Occipital lobe (tissue), 2 donors: Measurements from ENCODE around the gene RER1. TPM values are rescaled to one million over a fixed set of nuclear protein-coding genes. Genes with fewer than 3 reads are reported as not detected.
A peak's percentile ranks its signal among the peaks of the same experiment; 100 is the strongest.

Source experiments
- DNase-seq: peaks from one replicate; lab custom pipeline; 2025; lab: John Stamatoyannopoulos, UW
- total RNA-seq: library from RNA; depleted of rRNA; stranded (reverse); fragments of >200 nt; gene quantifications from one replicate; pipeline ENCODE4 v1.2.3, GENCODE V29; 2014

The RER1 gene
- total RNA-seq, 1 donor from 2014 or later, result 34.5 TPM

DNA sequence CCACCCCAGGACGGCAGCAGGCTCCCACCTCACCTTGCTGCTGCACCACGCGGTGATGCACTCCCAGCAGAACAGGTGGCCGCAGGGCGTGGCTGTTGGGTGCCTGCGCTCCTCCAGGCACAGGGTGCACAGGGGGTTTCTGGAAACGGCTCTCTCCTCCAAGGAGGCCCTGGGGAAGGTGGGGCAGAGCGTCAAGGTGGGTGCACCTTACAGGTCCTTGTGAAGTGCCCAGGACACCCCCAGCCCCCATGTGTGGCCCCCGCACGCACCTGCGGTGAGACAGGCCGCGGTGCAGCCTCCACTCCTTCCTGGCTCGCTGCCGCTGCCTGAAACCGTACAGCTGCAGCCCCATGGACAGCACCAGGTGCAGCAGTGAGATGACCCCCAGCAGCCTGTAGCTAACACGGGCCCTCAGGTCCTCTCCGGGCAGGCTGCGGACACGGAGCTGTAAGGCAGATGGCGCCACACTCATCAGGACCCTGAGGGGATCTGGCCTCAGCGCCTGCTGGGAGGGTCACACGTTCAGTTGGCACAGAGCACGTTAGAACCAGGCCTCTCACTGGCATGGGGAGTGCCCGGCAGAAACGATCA lies 14.9 kb downstream of the RER1 start:
- no peak for DNase-seq

DNA sequence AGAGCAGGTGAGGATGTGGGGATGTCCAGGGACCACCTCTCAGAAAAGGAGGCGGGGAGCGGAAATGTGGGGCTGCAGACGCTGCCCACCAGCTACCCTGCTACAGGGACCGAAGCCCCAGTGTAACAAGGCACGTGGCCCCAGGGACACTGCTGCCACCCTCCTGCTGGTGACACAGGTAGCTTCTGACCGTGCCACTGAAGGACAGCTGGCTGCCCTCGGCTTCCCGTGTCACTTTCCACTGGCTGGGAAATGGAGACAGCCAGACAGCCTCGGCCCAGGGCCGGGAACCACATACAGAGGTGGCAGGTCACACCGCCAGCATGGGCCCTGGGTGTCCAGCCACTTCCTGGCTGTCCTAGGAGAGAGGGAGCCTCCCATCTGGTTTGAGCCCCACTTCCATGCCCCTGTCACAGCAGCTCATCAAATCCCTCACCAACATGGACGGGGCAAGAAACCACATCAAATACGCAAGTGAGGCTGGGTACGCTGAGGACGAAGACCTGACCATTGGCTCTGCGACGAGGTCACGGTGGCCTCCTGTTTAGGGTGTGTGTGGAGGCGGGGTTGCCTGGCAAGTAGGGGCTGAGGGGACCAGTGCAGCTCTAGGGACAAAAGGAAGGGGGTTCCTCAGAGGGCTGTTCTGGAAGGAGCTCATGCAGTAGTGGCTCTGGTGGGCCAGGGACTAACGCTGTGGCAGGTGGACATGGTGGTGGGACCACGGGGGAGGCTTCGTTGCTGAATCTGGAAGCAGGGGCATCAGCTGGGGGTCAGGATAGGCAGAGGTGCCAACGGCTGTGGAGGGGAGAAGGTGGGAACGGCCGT lies 15.7 kb downstream of the RER1 start:
- no peak for DNase-seq

DNA sequence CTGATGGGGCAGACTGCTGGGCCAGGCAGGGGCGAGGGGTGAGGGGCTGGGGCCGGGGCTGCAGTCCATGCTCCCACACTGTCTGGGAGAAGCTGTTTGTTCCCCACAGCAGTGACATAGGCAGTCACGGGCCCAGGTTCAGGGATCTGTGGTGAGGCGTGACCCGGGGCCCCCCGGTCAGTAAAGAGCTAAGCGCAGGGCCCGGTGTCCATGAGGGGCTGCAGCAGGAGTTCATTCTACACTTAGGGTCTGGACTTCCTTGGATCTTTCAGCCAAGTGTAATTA lies 16.3 kb downstream of the RER1 start:
- no peak for DNase-seq

DNA sequence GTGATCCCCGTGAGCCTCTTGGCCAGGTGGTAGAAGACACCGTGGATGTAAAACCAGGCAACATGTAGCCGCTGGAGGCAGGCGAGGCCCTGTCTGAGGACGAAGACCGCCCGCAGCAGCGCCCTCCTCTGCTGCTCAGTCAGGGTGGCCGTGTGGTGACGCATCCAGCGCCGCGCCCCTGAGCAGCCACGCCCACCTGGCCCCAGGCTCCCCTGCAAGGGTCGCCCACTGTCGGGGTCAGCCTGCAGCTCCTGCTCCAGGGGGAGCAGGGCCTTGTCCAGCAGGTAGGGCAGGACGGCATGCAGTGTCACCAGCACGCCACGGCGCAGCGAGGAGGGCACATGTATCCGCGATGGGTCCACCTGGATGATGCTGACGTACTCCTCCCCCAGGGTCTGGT lies 16.8 kb downstream of the RER1 start:
- no peak for DNase-seq

DNA sequence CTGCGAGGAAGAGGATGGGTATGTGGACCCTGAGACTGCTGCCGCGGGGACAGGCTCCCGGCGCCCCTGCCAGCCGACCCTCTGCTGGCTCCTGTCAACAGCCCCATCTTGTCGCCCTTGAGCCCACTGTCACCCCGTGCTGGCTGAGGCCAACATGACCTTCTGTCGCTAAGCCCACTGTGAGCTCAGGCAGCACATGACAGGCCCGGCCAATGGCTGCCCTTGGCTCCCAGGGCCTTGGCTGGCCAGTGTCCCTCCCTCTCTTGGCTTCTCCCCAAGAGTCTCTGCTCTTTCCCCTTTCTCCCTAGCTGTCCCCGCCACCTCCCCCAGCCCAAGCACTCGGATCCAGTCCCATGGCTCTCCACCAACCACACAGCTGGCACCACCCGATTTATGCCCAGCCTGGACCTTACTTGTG lies 17.2 kb downstream of the RER1 start:
- no peak for DNase-seq

DNA sequence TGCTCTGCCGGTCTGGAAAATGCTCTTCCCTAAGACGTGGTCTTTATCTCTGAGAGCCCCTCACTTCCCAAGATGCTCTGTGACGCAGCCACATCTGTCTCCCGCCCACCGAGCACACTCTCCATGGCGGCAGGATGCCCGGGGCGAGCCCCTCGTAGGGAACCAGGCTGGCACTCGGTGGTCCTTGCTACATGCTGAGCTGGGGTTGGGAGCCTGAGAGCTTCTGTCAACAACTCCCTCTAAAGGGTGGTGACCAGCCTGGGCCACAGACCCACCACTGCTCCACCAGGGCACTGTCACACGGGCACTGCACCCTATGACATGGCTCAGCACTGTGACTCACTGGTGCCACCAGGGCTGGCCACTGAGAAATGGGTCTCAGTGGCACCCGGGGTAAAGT lies 18.1 kb downstream of the RER1 start:
- DNase-seq, result no peak

DNA sequence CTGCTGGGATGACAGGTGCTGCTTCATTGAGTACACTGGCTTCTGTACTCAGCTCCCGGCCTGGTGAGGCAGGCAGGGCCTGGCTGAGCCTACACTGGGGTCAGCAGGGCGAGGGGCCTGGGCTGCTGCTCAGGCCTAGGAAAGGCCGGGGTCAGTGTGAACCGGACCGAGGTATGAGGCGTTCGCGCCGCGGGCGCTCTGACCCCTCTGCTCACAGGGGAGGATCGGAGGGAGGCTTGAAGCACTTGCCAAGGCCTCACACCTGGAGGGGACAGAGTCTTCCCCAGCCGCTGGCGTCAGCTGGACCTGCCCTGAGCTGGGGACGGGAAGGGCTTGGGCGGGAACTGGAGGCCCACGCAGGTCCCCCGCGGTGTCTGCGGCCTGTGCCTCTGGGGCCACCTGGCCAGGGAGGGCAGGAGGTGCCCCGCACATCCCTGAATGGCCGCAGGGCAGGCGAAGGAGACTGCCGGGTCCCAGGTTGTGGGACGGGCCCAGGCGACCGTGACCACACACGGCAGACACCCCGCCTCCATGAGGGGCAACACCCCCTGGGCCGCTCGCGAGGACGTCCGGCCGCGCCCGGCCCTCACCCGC lies 20.3 kb downstream of the RER1 start:
- no peak for DNase-seq

DNA sequence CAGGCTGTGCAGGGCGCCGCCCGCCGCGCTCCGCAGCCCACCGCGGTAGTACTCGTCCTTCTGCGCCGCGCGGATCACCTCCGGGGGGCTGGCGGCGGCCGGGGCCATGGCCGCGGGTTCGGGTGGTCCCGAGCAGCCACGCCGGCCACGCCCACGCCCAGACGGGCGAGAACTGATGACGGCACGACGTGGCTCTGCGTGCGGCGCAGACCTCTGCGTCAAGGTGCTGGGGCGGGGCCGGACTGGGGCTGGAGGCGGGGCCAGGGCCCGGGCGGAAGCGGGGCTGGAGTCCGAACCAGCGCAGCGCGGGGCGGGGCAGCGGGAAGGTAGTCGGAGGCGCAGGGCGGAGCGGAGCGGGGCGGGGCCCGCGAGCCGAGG lies 20.7 kb downstream of the RER1 start, which contains the start of gene PEX10:
TSS of gene PEX10 (minus strand) at position 170 of the 378 bp plus-strand sequence. CDS start at position 108, 62 bp downstream.
- peak; percentile 93 for DNase-seq

DNA sequence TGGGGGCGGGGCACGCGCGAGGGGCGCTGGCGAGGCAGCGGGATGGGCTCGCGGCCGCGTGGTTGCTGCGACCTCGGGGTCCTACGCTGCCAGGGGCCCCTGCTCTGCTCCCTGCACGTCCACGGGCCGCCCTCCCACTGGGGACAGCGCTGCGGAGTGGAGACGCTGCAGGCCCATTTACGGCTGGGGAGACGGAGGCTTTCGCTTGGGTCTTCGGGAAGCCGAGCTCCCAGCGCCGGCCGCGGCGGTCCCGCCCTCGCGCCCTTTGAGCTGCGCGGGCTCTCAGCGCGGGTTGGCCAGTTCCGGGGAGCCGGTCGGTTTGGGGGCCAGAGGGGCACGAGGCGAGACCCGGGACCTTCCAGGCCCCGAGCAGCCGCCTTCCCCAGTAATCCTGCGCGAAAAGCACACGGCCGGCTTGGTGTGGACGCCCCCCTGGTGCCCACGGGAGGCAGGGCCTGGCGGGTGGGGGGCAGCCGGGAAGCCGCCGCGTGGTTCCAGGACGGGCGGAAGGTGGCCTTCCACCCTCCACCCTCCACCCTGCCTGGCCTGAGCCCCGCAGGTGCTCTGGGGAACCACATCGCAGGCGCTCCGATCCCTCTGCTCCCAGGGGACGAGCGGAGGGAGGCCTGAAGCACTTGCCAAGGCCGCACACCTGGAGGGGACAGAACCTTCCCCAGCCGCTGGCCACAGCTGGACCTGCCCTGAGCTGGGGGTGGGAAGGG lies 21.3 kb downstream of the RER1 start:
- DNase-seq, result no peak

DNA sequence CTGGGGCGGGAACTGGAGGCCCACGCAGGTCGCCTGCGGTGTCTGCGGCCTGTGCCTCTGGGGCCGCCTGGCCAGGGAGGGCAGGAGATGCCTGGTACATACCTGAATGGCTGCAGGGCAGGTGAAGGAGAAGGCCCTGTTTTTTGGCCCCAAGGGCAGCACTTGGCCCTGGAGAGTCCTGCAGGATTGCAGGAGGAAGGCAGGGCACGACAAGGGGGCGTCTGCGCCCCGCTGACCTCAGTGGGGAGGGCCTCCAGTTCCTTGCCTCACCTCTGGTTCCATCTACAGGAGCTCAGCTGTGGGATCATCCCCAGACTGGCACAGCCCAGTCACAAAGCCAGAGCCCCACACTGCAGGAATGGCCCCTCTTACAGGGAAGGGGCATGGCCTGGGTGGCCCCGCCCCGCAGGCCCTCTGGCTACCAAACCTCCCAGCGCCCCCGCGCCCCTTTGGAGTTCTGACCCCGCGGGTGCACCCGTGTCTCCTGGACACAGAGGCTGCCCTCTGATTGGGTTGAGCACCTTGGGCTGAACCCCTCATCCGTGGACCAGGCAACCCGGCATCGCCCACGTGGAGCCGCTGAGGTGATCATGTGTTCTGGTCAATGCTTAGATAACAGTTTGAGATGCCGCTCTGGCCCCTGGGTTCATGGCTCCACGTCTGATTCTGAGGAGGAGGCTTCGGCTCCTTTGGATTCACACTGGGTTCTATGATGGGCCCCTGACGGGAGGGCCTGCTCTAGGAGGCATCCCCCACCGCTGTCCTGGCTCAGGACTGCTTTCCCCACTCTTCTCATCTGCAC lies 22.1 kb downstream of the RER1 start:
- DNase-seq, result no peak

DNA sequence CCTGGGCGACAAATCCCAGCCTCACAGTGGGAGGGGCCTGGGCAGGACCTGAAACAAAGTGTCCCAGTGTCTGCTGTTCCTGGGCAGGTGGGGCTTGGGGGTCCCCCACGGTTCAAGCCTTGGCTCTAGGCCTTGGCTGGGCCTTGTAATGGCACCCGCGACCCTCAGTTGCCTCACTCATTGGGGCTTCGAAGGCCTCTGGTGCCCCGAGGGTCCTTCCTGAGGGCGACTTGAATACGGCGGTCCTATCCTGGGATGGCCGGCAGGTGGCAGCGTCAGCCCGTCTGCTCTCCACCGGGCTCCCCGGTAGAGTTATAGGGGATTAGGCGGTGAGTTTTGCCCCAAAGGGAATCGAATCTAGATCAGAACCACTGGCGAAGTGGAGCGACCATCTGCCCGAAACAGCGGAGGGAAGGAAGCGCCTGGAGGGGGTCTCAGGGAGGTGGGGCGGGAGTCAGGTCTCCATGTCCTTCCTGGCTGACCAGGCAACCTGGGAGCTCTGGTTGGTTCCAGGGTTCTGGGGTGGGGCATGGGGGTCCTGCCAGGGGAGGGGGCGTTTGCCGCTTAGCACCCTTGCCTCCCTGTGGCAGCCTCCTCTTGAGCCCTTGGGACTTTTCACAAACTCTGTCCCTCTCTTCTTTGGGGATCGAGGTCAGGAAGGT lies 22.8 kb downstream of the RER1 start:
- peak; percentile 52 for DNase-seq

DNA sequence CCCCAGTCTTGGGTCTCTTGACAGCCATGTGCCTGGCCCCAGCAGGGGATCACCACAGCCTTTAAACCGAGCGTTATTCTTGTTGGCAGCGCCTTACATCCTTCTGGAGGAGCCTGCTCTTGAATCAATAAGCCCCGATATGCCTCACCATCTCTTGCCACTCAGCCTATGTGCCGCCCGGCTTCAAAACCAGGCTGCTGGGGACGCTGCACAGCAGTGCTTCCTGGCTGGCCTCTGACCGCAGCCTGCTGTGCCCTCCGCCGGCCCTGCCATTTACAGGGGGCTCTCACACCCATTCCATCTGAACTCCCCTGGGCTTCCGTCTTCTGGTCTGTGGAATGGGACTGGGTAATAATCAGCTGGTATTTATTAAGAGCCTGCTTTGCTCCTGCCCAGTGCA lies 23.7 kb downstream of the RER1 start:
- no peak for DNase-seq

DNA sequence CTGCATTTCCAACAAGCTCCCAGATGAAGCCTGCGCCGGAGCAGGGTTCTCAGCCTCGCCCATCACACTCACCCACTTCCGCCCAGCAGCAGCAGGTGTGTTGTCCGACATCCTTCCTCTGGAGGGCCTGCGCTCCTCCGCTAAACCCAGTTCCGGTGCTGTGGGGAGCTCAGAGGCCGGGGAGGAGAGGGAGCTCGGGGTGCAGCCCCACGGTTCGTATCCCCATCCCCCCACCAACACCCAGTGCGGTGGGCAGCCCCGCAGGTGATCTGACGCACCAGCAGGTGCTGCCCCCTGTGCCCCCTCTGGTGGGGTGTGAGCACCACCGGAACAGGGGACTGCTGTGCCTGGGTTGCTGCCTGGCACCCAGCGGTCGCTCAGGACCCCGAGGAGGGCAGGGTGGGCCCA lies 24.2 kb downstream of the RER1 start:
- DNase-seq, result no peak

DNA sequence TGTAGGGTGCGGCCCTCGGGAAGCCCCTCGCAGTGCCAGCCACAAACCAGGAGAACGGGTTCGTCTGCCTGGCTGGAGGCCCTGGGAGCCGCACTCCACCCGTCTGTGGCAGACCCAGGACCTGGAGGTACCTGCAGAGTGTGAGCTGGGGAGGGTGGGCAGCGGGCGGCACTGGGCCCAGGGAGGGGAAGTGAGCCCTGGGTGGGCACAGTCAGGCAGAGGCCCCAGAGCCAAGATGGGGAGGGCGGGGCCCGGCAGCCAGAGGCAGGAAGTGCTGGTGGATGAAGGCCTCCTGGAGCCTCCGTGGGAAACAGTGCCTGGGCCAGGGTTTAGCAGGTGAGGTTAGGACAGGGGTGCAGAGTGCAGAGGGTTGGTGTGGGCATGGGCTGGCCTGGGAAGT lies 24.8 kb downstream of the RER1 start:
- DNase-seq, result no peak

DNA sequence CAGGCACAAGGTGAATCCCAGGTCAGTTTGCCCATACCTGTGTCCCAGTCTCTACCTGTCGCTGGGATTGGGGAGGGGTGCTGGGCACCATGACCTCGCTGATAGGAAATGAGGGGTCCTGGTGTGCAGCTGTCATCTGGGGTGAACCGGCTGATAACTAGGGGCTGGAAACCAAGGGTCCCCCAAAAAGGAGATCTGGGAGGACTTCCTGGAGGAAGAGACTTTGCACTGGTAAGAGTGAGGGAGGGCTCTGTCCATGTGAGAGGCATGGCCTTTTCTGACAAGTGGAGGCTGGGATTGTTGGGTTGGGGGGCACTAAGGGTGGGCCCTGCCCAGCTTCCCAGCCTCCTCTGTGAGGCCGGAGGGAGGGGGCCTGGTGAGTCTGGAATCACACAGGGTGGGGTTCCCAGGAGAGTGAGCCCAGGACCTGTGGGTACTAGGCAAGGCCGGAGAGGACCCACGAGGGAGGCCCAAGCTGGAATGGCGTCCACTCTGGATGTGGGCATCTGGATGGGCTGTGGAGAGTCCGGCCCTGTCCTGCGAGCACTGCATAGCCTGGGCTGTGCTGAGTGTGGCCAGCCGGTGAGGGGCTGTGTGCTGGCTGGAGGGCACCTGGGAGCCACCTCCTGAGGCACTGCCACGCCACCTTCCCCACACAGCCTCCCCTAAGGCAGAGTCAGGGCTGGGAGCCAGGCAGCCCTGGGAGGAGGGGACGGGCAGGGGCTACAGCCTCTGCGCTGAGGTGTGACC lies 25.6 kb downstream of the RER1 start:
- no peak for DNase-seq

DNA sequence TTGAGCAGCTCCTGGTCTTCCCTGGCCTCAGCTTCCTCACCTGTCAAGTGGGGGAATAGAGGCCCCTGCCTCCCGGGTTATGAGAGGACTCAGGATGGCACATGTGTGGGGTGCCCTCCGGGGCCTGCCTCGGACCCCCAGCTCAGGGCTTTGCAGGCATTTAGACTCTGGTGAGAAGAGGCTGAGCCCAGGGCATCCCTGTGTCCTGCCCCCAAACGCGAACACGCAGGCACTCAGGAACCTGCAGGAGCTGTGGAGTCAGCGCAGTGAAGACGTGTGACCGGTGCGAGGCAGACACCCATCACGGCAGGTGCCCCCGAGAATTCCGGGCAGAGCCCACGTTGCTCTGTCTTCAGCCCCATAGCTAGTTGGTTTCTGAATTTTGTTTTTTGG lies 26.2 kb downstream of the RER1 start:
- no peak for DNase-seq

DNA sequence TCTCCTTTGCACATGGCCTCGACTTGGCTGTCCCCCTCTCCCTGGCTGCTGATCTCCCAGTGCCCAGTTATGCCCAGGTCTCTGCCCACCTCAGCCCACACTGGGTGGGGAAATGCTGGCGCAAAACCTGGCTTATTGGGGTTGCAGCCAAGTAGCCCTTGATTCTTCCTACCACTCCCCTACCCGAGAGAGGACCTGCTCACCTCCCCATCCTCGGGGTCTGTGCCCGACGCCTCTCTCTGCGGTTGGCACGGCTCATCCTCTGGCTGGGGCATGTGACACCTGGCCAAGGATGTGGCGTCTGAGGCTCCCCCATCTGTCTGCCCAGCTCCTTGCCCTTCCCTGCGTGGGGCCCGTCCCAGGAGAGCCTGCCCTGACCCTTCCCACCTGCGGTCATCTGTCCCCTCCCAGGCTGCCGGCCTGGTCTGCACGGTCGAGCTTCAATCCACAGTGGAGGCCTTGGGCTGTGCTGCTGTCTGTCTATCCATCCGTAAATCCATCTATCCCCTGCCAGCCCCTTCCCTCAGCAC lies 27.2 kb downstream of the RER1 start:
- DNase-seq, result no peak

DNA sequence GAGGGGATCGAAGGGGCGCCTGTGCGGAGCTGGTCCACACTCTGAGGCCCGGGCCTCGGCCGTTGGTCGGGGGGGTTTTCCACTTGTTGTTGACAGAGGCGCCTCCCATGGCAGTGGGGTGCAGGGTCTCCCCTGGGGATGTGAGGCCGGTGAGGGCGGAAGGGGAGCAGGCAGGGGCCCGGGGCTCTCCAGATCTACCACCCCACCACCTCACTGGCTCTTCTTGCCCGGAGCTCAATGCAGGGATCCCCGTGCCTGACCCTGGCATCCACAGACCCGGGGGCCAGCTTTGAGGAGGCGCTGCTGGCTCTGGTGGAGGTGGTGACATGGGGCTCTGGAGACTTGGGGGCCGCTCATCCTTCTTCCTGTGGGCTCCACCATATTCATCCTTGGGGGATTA lies 27.8 kb downstream of the RER1 start:
- DNase-seq, result no peak

DNA sequence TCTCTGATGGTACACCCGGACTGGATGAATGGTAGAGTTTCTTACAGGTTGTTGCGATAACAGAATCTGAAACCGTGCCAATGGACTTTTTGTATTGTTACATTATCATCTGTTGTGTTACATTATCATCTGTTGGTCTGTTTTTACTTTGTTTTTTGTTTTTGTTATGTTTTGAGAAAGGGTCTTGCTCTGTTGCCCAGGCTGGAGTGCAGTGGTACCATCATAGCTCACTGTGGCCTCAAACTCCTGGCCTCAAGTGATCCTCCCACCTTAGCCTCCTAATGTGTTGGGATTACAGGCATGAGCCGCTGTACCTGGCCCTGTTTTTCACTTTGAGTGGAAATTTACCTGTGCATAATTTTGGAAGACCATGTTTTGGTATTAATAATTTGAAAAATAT lies 30.9 kb downstream of the RER1 start:
- no peak for DNase-seq

DNA sequence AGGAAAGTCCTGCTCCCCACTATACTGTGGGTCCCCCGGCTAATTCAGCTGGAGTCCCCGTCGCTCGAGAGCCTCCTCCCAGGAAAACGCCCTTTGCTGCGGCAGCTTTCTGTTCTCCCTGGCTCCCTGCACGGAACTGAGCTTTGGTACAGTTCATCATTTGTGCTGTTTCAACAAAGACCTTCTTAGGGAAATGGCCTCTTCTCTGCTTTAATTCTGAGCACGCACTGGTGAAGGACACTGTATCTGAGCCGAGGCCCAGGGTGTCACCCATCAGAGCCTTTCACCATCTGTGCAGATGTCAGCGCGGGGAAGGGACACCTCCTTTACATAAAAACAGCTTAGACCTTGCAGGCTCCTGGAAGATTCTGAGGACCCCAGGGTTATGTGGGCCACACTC lies 34.3 kb downstream of the RER1 start:
- no peak for DNase-seq
